ENCODE results near the gene HHAT.

The HHAT gene

GRCh38 chr1:210541680-210542358, 213.1 kb downstream of the HHAT start:
- peak; percentile 3 for DNase-seq (ENCODE audit: low spot score)

- no peak for DNase-seq (ENCODE audit: low spot score)
Measured at GRCh38 chr1:210551899-210552298, 223.2 kb downstream of the HHAT start.

- no peak for DNase-seq (ENCODE audit: low spot score)
Measured at GRCh38 chr1:210553711-210554110, 225.0 kb downstream of the HHAT start.

- DNase-seq (ENCODE audit: low spot score), result no peak
Measured at GRCh38 chr1:210554382-210554781, 225.7 kb downstream of the HHAT start.

- no peak for DNase-seq (ENCODE audit: low spot score)
Measured at GRCh38 chr1:210556475-210556874, 227.8 kb downstream of the HHAT start.

GRCh38 chr1:210557426-210558077, 228.8 kb downstream of the HHAT start:
- no peak for DNase-seq (ENCODE audit: low spot score)

- no peak for DNase-seq (ENCODE audit: low spot score)
Measured at GRCh38 chr1:210558302-210558701, 229.6 kb downstream of the HHAT start.

GRCh38 chr1:210565306-210565705, 236.6 kb downstream of the HHAT start:
- DNase-seq (ENCODE audit: low spot score), result no peak

- no peak for DNase-seq (ENCODE audit: low spot score)
Measured at GRCh38 chr1:210568631-210569030, 239.9 kb downstream of the HHAT start.

- DNase-seq (ENCODE audit: low spot score), result no peak
Measured at GRCh38 chr1:210570116-210570515, 241.4 kb downstream of the HHAT start.

GRCh38 chr1:210571356-210572284, 242.9 kb downstream of the HHAT start:
- no peak for DNase-seq (ENCODE audit: low spot score)

GRCh38 chr1:210573141-210573540, 244.4 kb downstream of the HHAT start:
- no peak for DNase-seq (ENCODE audit: low spot score)

GRCh38 chr1:210582205-210582970, 253.7 kb downstream of the HHAT start:
- no peak for DNase-seq (ENCODE audit: low spot score)

GRCh38 chr1:210584439-210585113, 255.9 kb downstream of the HHAT start:
- peak; percentile 72 for DNase-seq (ENCODE audit: low spot score)

- no peak for DNase-seq (ENCODE audit: low spot score)
Measured at GRCh38 chr1:210586771-210587170, 258.1 kb downstream of the HHAT start.

GRCh38 chr1:210587566-210587965, 258.9 kb downstream of the HHAT start:
- DNase-seq (ENCODE audit: low spot score), result no peak

- no peak for DNase-seq (ENCODE audit: low spot score)
Measured at GRCh38 chr1:210588357-210588756, 259.7 kb downstream of the HHAT start.

- no peak for DNase-seq (ENCODE audit: low spot score)
Measured at GRCh38 chr1:210588946-210589345, 260.2 kb downstream of the HHAT start.

GRCh38 chr1:210591214-210591613, 262.5 kb downstream of the HHAT start:
- DNase-seq (ENCODE audit: low spot score), result no peak

- DNase-seq (ENCODE audit: low spot score), result no peak
Measured at GRCh38 chr1:210594605-210595004, 265.9 kb downstream of the HHAT start.

- DNase-seq (ENCODE audit: low spot score), result no peak
Measured at GRCh38 chr1:210596641-210597040, 267.9 kb downstream of the HHAT start.
